A549 treated with RU486 at 1 μM for 4 hours (cell line): Measurements from ENCODE around the gene FTO. TPM values are rescaled to one million over a fixed set of nuclear protein-coding genes. Genes with fewer than 3 reads are reported as not detected.

ENCODE experiments used
- total RNA-seq: library from RNA; stranded (reverse); fragments of 200-300 nt; extraction: Qiagen RNA extraction; gene quantifications from 5 replicates; pipeline ENCODE4 v1.2.3, GENCODE V29; 2022; ENCODE audit warnings: low read depth

The FTO gene
- total RNA-seq, result 25.0 to 42.0 TPM (median 29.7 TPM) in 5 replicates

GRCh38 chr16:53703590-53704444 lies at the start of gene FTO, which contains the start of gene RPGRIP1L:
Gene FTO, plus strand, starts transcription at chr16:53704156.
Gene RPGRIP1L, minus strand, starts transcription at chr16:53703859. Its CDS starts 3,136 bp downstream, at chr16:53700723.

Other genes with a start within 250 kb of the FTO start
- gene AKTIP, start 200.9 kb upstream of the FTO start, total RNA-seq, result 21.3 to 23.7 TPM (median 22.3 TPM) in 5 replicates
- 7.8 to 11.6 TPM (median 10.0 TPM) in 5 replicates for gene RPGRIP1L, start 297 bp upstream of the FTO start, total RNA-seq